DOHH2 (cell line): Measurements from ENCODE around the gene KRT5.

Experiments
- CTCF ChIP-seq: fragments of 200-600 bp; sonication (generic); IDR thresholded peaks from one replicate; pipeline ENCODE4 v1.5.1; 2014; ENCODE audit warnings: antibody characterized with exemption, mild to moderate bottlenecking, low read depth, low read length; ENCODE audit not compliant: poor library complexity, severe bottlenecking
- EZH2phosphoT487 ChIP-seq: fragments of 200-600 bp; sonication (generic); IDR thresholded peaks from 2 replicates; pipeline ENCODE4 v1.6.1; 2017; ENCODE audit warnings: borderline replicate concordance, mild to moderate bottlenecking, antibody characterized with exemption, low read length, moderate library complexity, mixed read lengths

DNA sequence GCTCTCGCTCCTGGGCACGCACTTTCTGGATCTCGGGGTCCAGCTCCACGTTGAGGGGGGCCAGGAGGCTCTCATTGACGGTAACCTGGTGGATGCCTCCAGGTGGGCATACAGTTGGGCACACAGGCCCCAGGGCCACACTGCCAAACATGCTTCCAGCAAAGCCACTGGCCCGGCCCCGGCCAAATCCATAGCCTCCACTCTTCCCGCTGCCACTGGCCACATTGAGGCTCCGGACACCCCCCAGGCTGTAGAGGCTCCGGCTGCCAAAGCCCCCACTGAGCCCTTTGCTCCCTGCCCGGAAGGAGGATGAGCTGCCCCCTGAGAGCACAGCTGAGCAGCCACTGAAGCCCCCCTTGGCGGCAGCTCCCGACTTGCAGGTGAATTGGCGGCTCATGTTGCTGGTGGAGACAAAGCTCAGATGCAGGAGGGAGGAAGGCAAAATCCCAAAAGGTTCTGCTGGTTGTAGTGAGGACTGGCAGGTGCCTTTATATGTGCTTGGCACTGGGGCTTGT is 32.5 kb upstream of the KRT5 start, which contains the start of gene KRT71:
- TF ChIP-seq CTCF, result no peak
- no peak for TF ChIP-seq EZH2phosphoT487
